GM12878 (cell line): ENCODE data around the gene WARS2. TPM values are rescaled to one million over a fixed set of nuclear protein-coding genes. Genes with fewer than 3 reads are reported as not detected.

Experiments used
- ATAC-seq: fragments of 200-7000 bp; cut with Tn5 transposase; 3 replicates; pipeline ENCODE4 v1.9.1; 2020; ENCODE audit warnings: mild to moderate bottlenecking, moderate library complexity
- BruUV-seq: library from RNA; stranded (reverse); fragments of 400-500 nt; replicated peaks from 2 replicates; lab custom pipeline; 2021; lab: Mats Ljungman, UMichigan
- CTCF ChIA-PET: fragments of 300-600 bp; sonication (Branson Sonifier 250); formaldehyde crosslinking; extraction: SDS; loops from one replicate; lab custom pipeline; 2021; ENCODE audit warnings: inconsistent platforms; lab: Yijun Ruan, JAX
- POLR2A ChIA-PET: fragments of 350-600 bp; formaldehyde crosslinking; extraction: SDS; loops from one replicate; lab custom pipeline; 2021; ENCODE audit warnings: inconsistent platforms; lab: Charles Lee
- RAD21 ChIA-PET: fragments of 300-600 bp; sonication (Branson Sonifier 250); formaldehyde crosslinking; loops from one replicate; lab custom pipeline; 2023; ENCODE audit warnings: antibody characterized with exemption; ENCODE audit not compliant: unreplicated experiment; lab: Charles Lee
- SMC1A ChIA-PET: fragments of 300-600 bp; sonication (Branson Sonifier 250); formaldehyde crosslinking; loops from one replicate; lab custom pipeline; 2023; ENCODE audit not compliant: unreplicated experiment, uncharacterized antibody; lab: Charles Lee
- DNase-seq: peaks from one replicate; pipeline ENCODE4 v3.0.0-alpha.2; 2011; ENCODE audit warnings: low read depth, low spot score
- FAIRE-seq: peaks from 3 replicates; lab custom pipeline; 2011; peaks lifted over from hg19 to GRCh38; lab: Jason Lieb, UNC
- H2AFZ ChIP-seq: 2 replicates; pipeline ENCODE4 v1.6.0; 2011; ENCODE audit warnings: low read depth, low read length, control low read depth; ENCODE audit not compliant: control insufficient read depth
- H3K27ac ChIP-seq: 2 replicates; pipeline ENCODE4 v1.5.1; 2011; ENCODE audit warnings: control low read depth; ENCODE audit not compliant: control insufficient read depth, insufficient read depth
- H3K27me3 ChIP-seq, 2 experiments: replicated peaks in 1 of 2; 2 replicates each; pipeline versions ENCODE4 v1.6.0 to v1.6.1; 2011; ENCODE audit warnings: low read length in 1 of 2; ENCODE audit not compliant: control insufficient read depth in 2 of 2, insufficient read depth in 2 of 2
- H3K36me3 ChIP-seq, 2 experiments: 2 replicates each; pipeline ENCODE4 v1.5.1; 2011; ENCODE audit warnings: low read length in 1 of 2; ENCODE audit not compliant: control insufficient read depth in 2 of 2, insufficient read depth in 2 of 2
- H3K4me1 ChIP-seq: 2 replicates; pipeline ENCODE4 v1.6.1; 2011; ENCODE audit warnings: mild to moderate bottlenecking, low read length, moderate library complexity, mixed read lengths; ENCODE audit not compliant: control insufficient read depth, insufficient read depth
- H3K4me2 ChIP-seq: 2 replicates; pipeline ENCODE4 v1.6.0; 2011; ENCODE audit warnings: control low read depth; ENCODE audit not compliant: control insufficient read depth, insufficient read depth
- H3K4me3 ChIP-seq: fragments of 200-600 bp; sonication (generic); 2 replicates; pipeline ENCODE4 v1.5.1; 2016
- H3K79me2 ChIP-seq: 2 replicates; pipeline ENCODE4 v1.6.0; 2011; ENCODE audit warnings: low read length; ENCODE audit not compliant: control insufficient read depth, insufficient read depth
- H3K9ac ChIP-seq: 2 replicates; pipeline ENCODE4 v1.8.0; 2011; ENCODE audit warnings: low read length, control low read depth, mixed read lengths; ENCODE audit not compliant: control insufficient read depth, insufficient read depth
- H3K9me3 ChIP-seq: replicated peaks from 3 replicates; pipeline ENCODE4 v1.5.1; 2011; ENCODE audit warnings: mild to moderate bottlenecking, low read length; ENCODE audit not compliant: control insufficient read depth, insufficient read depth
- H4K20me1 ChIP-seq: 2 replicates; pipeline ENCODE4 v1.6.0; 2011; ENCODE audit not compliant: control insufficient read depth, insufficient read depth
- FOXK2 ChIP-seq: fragments of 450-650 bp; IDR thresholded peaks from 2 replicates; pipeline ENCODE4 v1.6.1; 2017; ENCODE audit warnings: mild to moderate bottlenecking, moderate library complexity
- HDGF ChIP-seq: fragments of 450-650 bp; IDR thresholded peaks from 2 replicates; pipeline ENCODE4 v1.6.1; 2016; ENCODE audit warnings: antibody characterized with exemption
- POLR2A ChIP-seq: IDR thresholded peaks from 2 replicates; pipeline ENCODE4 v1.6.1; 2011; ENCODE audit warnings: low read depth, mild to moderate bottlenecking, low read length
- RUNX3 ChIP-seq: IDR thresholded peaks from 2 replicates; pipeline ENCODE4 v1.6.1; 2012; ENCODE audit warnings: low read length, inconsistent platforms
- STAT1 ChIP-seq: fragments of 450-650 bp; conservative IDR thresholded peaks from 2 replicates; pipeline ENCODE4 v1.6.1; 2014; ENCODE audit warnings: antibody characterized with exemption, mild to moderate bottlenecking
- TCF7 ChIP-seq: IDR thresholded peaks from 2 replicates; pipeline ENCODE4 v1.6.1; 2014; ENCODE audit warnings: antibody characterized with exemption, borderline replicate concordance
- WGBS: methylation state at CpG from one replicate; pipeline ENCODE4 v1.1.6; 2016; ENCODE audit warnings: low lambda C conversion rate; ENCODE audit not compliant: insufficient replicate concordance, insufficient coverage; ENCODE audit errors: missing lambda C conversion rate; 5-methylcytosine and 5-hydroxymethylcytosine counted together
- in situ Hi-C: fragments of 300-500 bp; cut with MboI; formaldehyde crosslinking; loops from 9 replicates; pipeline ENCODE4 v1.14.3; 2018; ENCODE audit warnings: mixed read lengths
- intact Hi-C: fragments of 100-400 bp; cut with micrococcal nuclease; formaldehyde crosslinking; loops from one replicate; pipeline ENCODE4 v1.14.2; 2022; ENCODE audit not compliant: unreplicated experiment
- polyA plus RNA-seq, 11 experiments: library from polyadenylated mRNA; depleted of rRNA in 4 of 11; unstranded in 6 of 11; stranded (reverse) in 5 of 11; fragments of >200 nt; fragmentation: Nextera tagmentation in 4 of 11; fragmentation: Illumina TruSeq in 1 of 11; extraction: Ambion mirVana in 4 of 11; extraction: Trizol in 1 of 11; gene quantifications; 1 replicate in 1 of 11; 2 replicates in 10 of 11; pipeline versions ENCODE4 v1.2.1 to v1.2.3, GENCODE V29; 2011 to 2016; ENCODE audit warnings: inconsistent platforms in 2 of 11, missing spikeins in 2 of 11, low read depth in 1 of 11
- total RNA-seq, 4 experiments: library from RNA; depleted of rRNA in 3 of 4; stranded (reverse); fragments of >200 nt in 3 of 4; fragmentation: Illumina TruSeq in 1 of 4; extraction: Trizol in 1 of 4; gene quantifications; 2 replicates each; pipeline versions ENCODE4 v1.2.1 to v1.2.3, GENCODE V29; 2013 to 2021
- TF ChIP-seq, protein P1 (sequence below): fragments of 450-650 bp; IDR thresholded peaks from 2 replicates; pipeline ENCODE4 v1.6.1; 2017; ENCODE audit warnings: antibody characterized with exemption, mild to moderate bottlenecking, moderate library complexity
- TF ChIP-seq, protein P2 (sequence below): IDR thresholded peaks from 2 replicates; pipeline ENCODE4 v1.6.1; 2011; ENCODE audit warnings: borderline replicate concordance, low read depth, mild to moderate bottlenecking, moderate library complexity, low read length; ENCODE audit not compliant: insufficient read depth, poor library complexity, severe bottlenecking

The WARS2 gene
- total and polyA plus RNA-seq, 10 of the 15 experiments (the other 5 are each of a cell fraction or from before 2014, with no cell fraction given): 5.5 to 22.2 (median 14.4) TPM

DNA sequence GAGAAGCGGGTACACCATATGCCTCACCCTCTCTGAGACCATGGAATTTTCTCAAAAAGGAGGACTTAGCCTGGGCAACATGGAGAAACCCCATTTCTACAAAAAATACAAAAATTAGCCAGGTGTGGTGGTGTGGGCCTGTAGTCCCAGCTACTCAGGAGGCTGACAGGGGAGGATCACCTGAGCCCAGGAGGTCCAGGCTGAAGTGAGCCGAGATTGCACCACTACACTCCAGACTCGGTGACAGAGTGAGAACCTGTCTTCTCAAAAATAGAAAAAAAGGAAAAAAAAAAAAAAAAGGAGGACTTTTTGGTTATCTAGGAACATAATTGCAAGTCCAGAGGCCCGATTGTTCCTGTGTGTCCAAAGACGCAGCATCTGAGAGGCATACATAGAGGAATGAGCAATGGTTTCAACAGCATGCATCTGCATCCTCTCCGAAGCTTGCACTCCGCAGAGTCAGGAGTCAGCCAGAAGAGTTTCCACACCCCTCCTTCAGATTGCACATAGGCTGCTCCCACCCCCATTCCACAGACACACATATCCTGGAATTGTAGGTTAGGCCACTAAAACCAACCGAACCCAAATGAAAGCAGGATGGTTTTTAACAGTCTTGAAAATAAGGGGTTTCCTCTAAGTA is 149.8 kb downstream of the WARS2 start (continued):
- TF ChIP-seq, protein P1, sequence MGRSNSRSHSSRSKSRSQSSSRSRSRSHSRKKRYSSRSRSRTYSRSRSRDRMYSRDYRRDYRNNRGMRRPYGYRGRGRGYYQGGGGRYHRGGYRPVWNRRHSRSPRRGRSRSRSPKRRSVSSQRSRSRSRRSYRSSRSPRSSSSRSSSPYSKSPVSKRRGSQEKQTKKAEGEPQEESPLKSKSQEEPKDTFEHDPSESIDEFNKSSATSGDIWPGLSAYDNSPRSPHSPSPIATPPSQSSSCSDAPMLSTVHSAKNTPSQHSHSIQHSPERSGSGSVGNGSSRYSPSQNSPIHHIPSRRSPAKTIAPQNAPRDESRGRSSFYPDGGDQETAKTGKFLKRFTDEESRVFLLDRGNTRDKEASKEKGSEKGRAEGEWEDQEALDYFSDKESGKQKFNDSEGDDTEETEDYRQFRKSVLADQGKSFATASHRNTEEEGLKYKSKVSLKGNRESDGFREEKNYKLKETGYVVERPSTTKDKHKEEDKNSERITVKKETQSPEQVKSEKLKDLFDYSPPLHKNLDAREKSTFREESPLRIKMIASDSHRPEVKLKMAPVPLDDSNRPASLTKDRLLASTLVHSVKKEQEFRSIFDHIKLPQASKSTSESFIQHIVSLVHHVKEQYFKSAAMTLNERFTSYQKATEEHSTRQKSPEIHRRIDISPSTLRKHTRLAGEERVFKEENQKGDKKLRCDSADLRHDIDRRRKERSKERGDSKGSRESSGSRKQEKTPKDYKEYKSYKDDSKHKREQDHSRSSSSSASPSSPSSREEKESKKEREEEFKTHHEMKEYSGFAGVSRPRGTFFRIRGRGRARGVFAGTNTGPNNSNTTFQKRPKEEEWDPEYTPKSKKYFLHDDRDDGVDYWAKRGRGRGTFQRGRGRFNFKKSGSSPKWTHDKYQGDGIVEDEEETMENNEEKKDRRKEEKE: no peak
- TF ChIP-seq POLR2A (no peak), TCF7 (no peak)
- TF ChIP-seq, all 136 proteins: peak for 0

DNA sequence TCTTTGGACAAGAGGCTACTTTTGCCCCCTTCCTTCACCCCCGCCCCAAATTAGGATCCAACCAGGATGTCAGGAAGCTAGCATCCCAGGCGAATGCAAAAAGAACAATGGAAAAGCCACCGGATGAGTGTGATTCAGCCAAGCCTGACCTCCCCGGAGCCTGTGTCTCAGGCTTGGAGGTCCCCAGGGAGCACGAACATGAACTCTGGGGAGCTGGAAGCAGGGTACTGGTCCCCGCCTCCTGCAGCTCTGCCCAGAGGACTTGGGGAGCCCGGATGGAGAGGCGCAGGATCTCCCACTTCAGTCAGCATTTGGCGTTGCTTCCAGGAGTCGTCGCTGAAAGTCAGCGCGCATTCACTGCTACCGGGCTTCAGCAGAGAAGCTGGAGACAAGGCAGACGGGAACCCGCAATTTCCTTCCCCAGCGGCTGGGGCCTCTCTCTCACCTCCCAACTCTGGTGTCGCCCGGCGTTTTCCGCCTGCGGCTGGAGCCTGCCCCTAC is 150.5 kb downstream of the WARS2 start:
- in situ Hi-C loops: no loop called here
- H3K4me3 ChIP-seq: no peak overlapping the region
- TF ChIP-seq HDGF (no peak), FOXK2 (no peak), STAT1 (no peak), RUNX3 (no peak)
- TF ChIP-seq, protein P2, sequence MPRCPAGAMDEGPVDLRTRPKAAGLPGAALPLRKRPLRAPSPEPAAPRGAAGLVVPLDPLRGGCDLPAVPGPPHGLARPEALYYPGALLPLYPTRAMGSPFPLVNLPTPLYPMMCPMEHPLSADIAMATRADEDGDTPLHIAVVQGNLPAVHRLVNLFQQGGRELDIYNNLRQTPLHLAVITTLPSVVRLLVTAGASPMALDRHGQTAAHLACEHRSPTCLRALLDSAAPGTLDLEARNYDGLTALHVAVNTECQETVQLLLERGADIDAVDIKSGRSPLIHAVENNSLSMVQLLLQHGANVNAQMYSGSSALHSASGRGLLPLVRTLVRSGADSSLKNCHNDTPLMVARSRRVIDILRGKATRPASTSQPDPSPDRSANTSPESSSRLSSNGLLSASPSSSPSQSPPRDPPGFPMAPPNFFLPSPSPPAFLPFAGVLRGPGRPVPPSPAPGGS: no peak
- no peaks in the 10 kb centered on the region for H3K4me1 ChIP-seq
- no peak for FAIRE-seq
- H3K4me2 ChIP-seq: no peak overlapping the region
- RAD21 ChIA-PET: no interaction called here
- H3K79me2 ChIP-seq: no peaks in the 10 kb centered on the region
- no peak for DNase-seq
- BruUV-seq: no TSS peak
- no peak overlapping the region for H3K27ac ChIP-seq
- SMC1A ChIA-PET: interaction anchor here (0.6 kb wide), 1 partner anchor 15 kb away, joined by 3 read pairs; no protein-coding TSS in a partner anchor
- H3K27me3 ChIP-seq: peaks cover 21 to 41% of the 10 kb centered on the region in 2 experiments
- intact Hi-C loops: no loop called here
- WGBS: 32% methylated on average over 22 of the region's 22 CpGs
- no peak overlapping the region for H3K9ac ChIP-seq
- no peaks in the 10 kb centered on the region for H4K20me1 ChIP-seq
- CTCF ChIA-PET: interaction anchor here (0.7 kb wide), 1 partner anchor 10 kb away, joined by 3 read pairs; no protein-coding TSS in a partner anchor
- no peaks in the 10 kb centered on the region for H3K36me3 ChIP-seq
- H2AFZ ChIP-seq: no peak overlapping the region
- peaks cover 4% of the 10 kb centered on the region; the same call in 2 of the 3 replicates for H3K9me3 ChIP-seq
- POLR2A ChIA-PET: no interaction called here
- ATAC-seq: no peak
